GM18498 (cell line): ENCODE results near the gene MYOD1.

Experiments used
- ATAC-seq: cut with Tn5 transposase; IDR thresholded peaks from one replicate; pipeline ENCODE4 v1.9.1; 2021; ENCODE audit warnings: mild to moderate bottlenecking, moderate library complexity; ENCODE audit not compliant: unreplicated experiment

MYOD1 gene

GRCh38 chr11:17719028-17719937 is at the start of gene MYOD1:
TSS of gene MYOD1 (plus strand) at chr11:17719571. CDS start at chr11:17719783, 212 bp downstream.
- no peak for ATAC-seq

GRCh38 chr11:17672469-17672868 is 46.9 kb upstream of the MYOD1 start:
- no peak for ATAC-seq

- ATAC-seq: no peak
Measured at GRCh38 chr11:17673951-17674350, 45.4 kb upstream of the MYOD1 start.

GRCh38 chr11:17682848-17683247 is 36.5 kb upstream of the MYOD1 start:
- ATAC-seq: no peak

- no peak for ATAC-seq
Measured at GRCh38 chr11:17683377-17684161, 35.8 kb upstream of the MYOD1 start.

- ATAC-seq: no peak
Measured at GRCh38 chr11:17684550-17684949, 34.8 kb upstream of the MYOD1 start.

GRCh38 chr11:17686231-17686980 is 33.0 kb upstream of the MYOD1 start:
- ATAC-seq: no peak

- no peak for ATAC-seq
Measured at GRCh38 chr11:17687946-17688670, 31.3 kb upstream of the MYOD1 start.

GRCh38 chr11:17691550-17691949 is 27.8 kb upstream of the MYOD1 start:
- ATAC-seq: no peak

GRCh38 chr11:17691976-17692375 is 27.4 kb upstream of the MYOD1 start:
- ATAC-seq: no peak

GRCh38 chr11:17692931-17693330 is 26.4 kb upstream of the MYOD1 start:
- no peak for ATAC-seq

GRCh38 chr11:17693531-17693930 is 25.8 kb upstream of the MYOD1 start:
- ATAC-seq: no peak

GRCh38 chr11:17694494-17695110 is 24.8 kb upstream of the MYOD1 start:
- no peak for ATAC-seq

- no peak for ATAC-seq
Measured at GRCh38 chr11:17695454-17696441, 23.6 kb upstream of the MYOD1 start.

GRCh38 chr11:17696741-17697140 is 22.6 kb upstream of the MYOD1 start:
- no peak for ATAC-seq

- ATAC-seq: no peak
Measured at GRCh38 chr11:17697175-17697949, 22.0 kb upstream of the MYOD1 start.

GRCh38 chr11:17699147-17700114 is 19.9 kb upstream of the MYOD1 start:
- ATAC-seq: no peak
